Esophagus muscularis mucosa (tissue), 3 donors: ENCODE results near the gene ZNF157.

ENCODE experiments used
- CTCF ChIP-seq, 3 experiments: fragments of 200-600 bp in 2 of 3; fragments of 450-650 bp in 1 of 3; sonication (generic) in 2 of 3; IDR thresholded peaks; one replicate each; pipeline ENCODE4 v1.5.1; 2017 to 2019; ENCODE audit warnings: antibody characterized with exemption in 3 of 3, mild to moderate bottlenecking in 2 of 3, moderate library complexity in 1 of 3
- POLR2A ChIP-seq: fragments of 450-650 bp; IDR thresholded peaks from one replicate; pipeline ENCODE4 v1.6.1; 2017; ENCODE audit warnings: antibody characterized with exemption, moderate library complexity, mild to moderate bottlenecking, low read depth

GRCh38 chrX:47420962-47421361 lies 50.6 kb downstream of the ZNF157 start:
- TF ChIP-seq CTCF (IDR thresholded peaks at IDR 0.05) = no peak
- no peak for TF ChIP-seq POLR2A
